Mesenchymal stem cell (in vitro differentiated cells and primary cell): ENCODE results near the gene TGFBR2.

Experiments
- DNase-seq: peaks from one replicate; pipeline ENCODE4 v3.0.0-alpha.2; 2013
- H2AFZ ChIP-seq: one replicate; pipeline ENCODE4 v1.6.1; 2013; ENCODE audit warnings: low read depth, mild to moderate bottlenecking, control low read depth, inconsistent platforms, low read length, moderate library complexity
- H2AK5ac ChIP-seq: 2 replicates; pipeline ENCODE4 v1.6.1; 2013; ENCODE audit warnings: low read length, moderate library complexity, mild to moderate bottlenecking, inconsistent platforms; ENCODE audit not compliant: severe bottlenecking
- H2BK120ac ChIP-seq: one replicate; pipeline ENCODE4 v1.6.1; 2013; ENCODE audit warnings: low read depth, mild to moderate bottlenecking, inconsistent platforms, low read length, moderate library complexity
- H2BK12ac ChIP-seq, 2 experiments: one replicate each; pipeline ENCODE4 v1.6.1; 2013; ENCODE audit warnings: inconsistent platforms in 2 of 2, low read length in 2 of 2, mild to moderate bottlenecking in 2 of 2, moderate library complexity in 2 of 2, control low read depth in 1 of 2
- H2BK15ac ChIP-seq: one replicate; pipeline ENCODE4 v1.6.1; 2013; ENCODE audit warnings: mild to moderate bottlenecking, low read depth, inconsistent platforms; ENCODE audit not compliant: poor library complexity, severe bottlenecking
- H2BK5ac ChIP-seq: 2 replicates; pipeline ENCODE4 v1.6.1; 2013; ENCODE audit warnings: low read depth, mild to moderate bottlenecking, low read length, control low read depth, inconsistent platforms; ENCODE audit not compliant: poor library complexity, severe bottlenecking
- H3K14ac ChIP-seq, 2 experiments: one replicate each; pipeline ENCODE4 v1.6.1; 2013; ENCODE audit warnings: inconsistent platforms in 2 of 2, low read length in 2 of 2, control low read depth in 1 of 2, mild to moderate bottlenecking in 1 of 2, moderate library complexity in 1 of 2
- H3K18ac ChIP-seq, 2 experiments: one replicate each; pipeline ENCODE4 v1.6.1; 2013; ENCODE audit warnings: inconsistent platforms in 2 of 2, low read length in 2 of 2, control low read depth in 1 of 2, low read depth in 1 of 2, mild to moderate bottlenecking in 1 of 2
- H3K23ac ChIP-seq, 2 experiments: one replicate each; pipeline ENCODE4 v1.6.1; 2013; ENCODE audit warnings: inconsistent platforms in 2 of 2, low read length in 2 of 2, mild to moderate bottlenecking in 2 of 2, moderate library complexity in 2 of 2, control low read depth in 1 of 2
- H3K27ac ChIP-seq: 2 replicates; pipeline ENCODE4 v1.5.1; 2013; ENCODE audit warnings: mild to moderate bottlenecking, moderate library complexity, low read length, control low read depth, inconsistent platforms; ENCODE audit not compliant: poor library complexity, severe bottlenecking
- H3K27me3 ChIP-seq, 2 experiments: 2 replicates each; pipeline versions ENCODE4 v1.6.1 to v1.7.0; 2013; ENCODE audit warnings: low read length in 2 of 2, mild to moderate bottlenecking in 2 of 2, moderate library complexity in 2 of 2, control low read depth in 1 of 2, inconsistent platforms in 1 of 2; ENCODE audit not compliant: control insufficient read depth in 1 of 2, insufficient read depth in 1 of 2
- H3K36me3 ChIP-seq, 2 experiments: 2 replicates each; pipeline versions ENCODE4 v1.6.1 to v1.7.0; 2013; ENCODE audit warnings: low read length in 2 of 2, control low read depth in 1 of 2, inconsistent platforms in 1 of 2, low read depth in 1 of 2, mild to moderate bottlenecking in 1 of 2; ENCODE audit not compliant: insufficient read depth in 2 of 2, control insufficient read depth in 1 of 2
- H3K4ac ChIP-seq, 2 experiments: one replicate each; pipeline ENCODE4 v1.6.1; 2013; ENCODE audit warnings: inconsistent platforms in 2 of 2, low read length in 2 of 2, mild to moderate bottlenecking in 2 of 2, moderate library complexity in 2 of 2, control low read depth in 1 of 2, low read depth in 1 of 2
- H3K4me1 ChIP-seq: 2 replicates; pipeline ENCODE4 v1.6.1; 2013; ENCODE audit warnings: low read depth, low read length, control low read depth; ENCODE audit not compliant: control insufficient read depth, insufficient read depth
- H3K4me2 ChIP-seq: 2 replicates; pipeline ENCODE4 v1.6.1; 2013; ENCODE audit warnings: low read length, mild to moderate bottlenecking, inconsistent platforms; ENCODE audit not compliant: poor library complexity, severe bottlenecking
- H3K4me3 ChIP-seq, 2 experiments: 2 replicates each; pipeline versions ENCODE4 v1.5.1 to v1.7.0; 2013; ENCODE audit warnings: low read length in 2 of 2, mild to moderate bottlenecking in 2 of 2, control low read depth in 1 of 2, low read depth in 1 of 2; ENCODE audit not compliant: insufficient read depth in 1 of 2
- H3K79me1 ChIP-seq: replicated peaks from 2 replicates; pipeline ENCODE4 v1.6.1; 2013; ENCODE audit warnings: mild to moderate bottlenecking, control low read depth, low read length, inconsistent platforms; ENCODE audit not compliant: poor library complexity, severe bottlenecking
- H3K9ac ChIP-seq: 2 replicates; pipeline ENCODE4 v1.7.0; 2013; ENCODE audit warnings: mild to moderate bottlenecking, low read length, moderate library complexity
- H3K9me3 ChIP-seq: 2 replicates; pipeline ENCODE4 v1.7.0; 2013; ENCODE audit warnings: mild to moderate bottlenecking, low read length; ENCODE audit not compliant: control insufficient read depth
- H4K8ac ChIP-seq: one replicate; pipeline ENCODE4 v1.6.1; 2013; ENCODE audit warnings: inconsistent platforms, mild to moderate bottlenecking, low read length, moderate library complexity
- H4K91ac ChIP-seq: one replicate; pipeline ENCODE4 v1.6.1; 2013; ENCODE audit warnings: mild to moderate bottlenecking, low read length, inconsistent platforms
- WGBS: methylation state at CpG from one replicate; pipeline ENCODE4 v1.1.7; 2013; ENCODE audit warnings: mixed read lengths; 5-methylcytosine and 5-hydroxymethylcytosine counted together

The TGFBR2 gene

GRCh38 chr3:30663533-30664241, 57.3 kb downstream of the TGFBR2 start:
- H2BK15ac ChIP-seq, result no peak overlapping the region
- H3K4me3 ChIP-seq, result no peak overlapping the region
- H3K4ac ChIP-seq, result no peak overlapping the region
- H3K36me3 ChIP-seq, result peaks cover 0 to 85% of the 10 kb centered on the region in 2 experiments
- H3K18ac ChIP-seq, result no peak overlapping the region
- no peak overlapping the region for H3K4me2 ChIP-seq
- no peak overlapping the region for H3K14ac ChIP-seq
- peaks cover 10% of the 10 kb centered on the region for H3K79me1 ChIP-seq
- no peak overlapping the region for H3K9ac ChIP-seq
- H3K27me3 ChIP-seq, result no peaks in the 10 kb centered on the region
- H3K4me1 ChIP-seq, result peaks cover 7% of the 10 kb centered on the region
- WGBS, result 90% methylated on average over 3 of the region's 4 CpGs
- no peak overlapping the region for H2AK5ac ChIP-seq
- H3K27ac ChIP-seq, result peak overlapping the region; percentile 8
- no peak overlapping the region for H2AFZ ChIP-seq
- H2BK120ac ChIP-seq, result no peak overlapping the region
- H2BK12ac ChIP-seq, result no peak overlapping the region
- no peaks in the 10 kb centered on the region for H3K9me3 ChIP-seq
- no peak overlapping the region for H4K8ac ChIP-seq
- no peak overlapping the region for H2BK5ac ChIP-seq
- no peak overlapping the region for H4K91ac ChIP-seq
- H3K23ac ChIP-seq, result no peak overlapping the region
- no peak for DNase-seq

- H2AFZ ChIP-seq, result no peak overlapping the region
- no peak overlapping the region for H3K4me2 ChIP-seq
- H3K4ac ChIP-seq, result no peak overlapping the region
- H4K91ac ChIP-seq, result no peak overlapping the region
- WGBS, result 91% methylated on average over 7 of the region's 8 CpGs
- H2BK12ac ChIP-seq, result no peak overlapping the region
- no peak overlapping the region for H3K9ac ChIP-seq
- H2AK5ac ChIP-seq, result no peak overlapping the region
- H3K27me3 ChIP-seq, result no peaks in the 10 kb centered on the region
- H3K9me3 ChIP-seq, result no peaks in the 10 kb centered on the region
- no peak overlapping the region for H2BK120ac ChIP-seq
- no peak overlapping the region for H2BK15ac ChIP-seq
- no peak overlapping the region for H3K27ac ChIP-seq
- peaks cover 7% of the 10 kb centered on the region for H3K4me1 ChIP-seq
- peaks cover 0 to 92% of the 10 kb centered on the region in 2 experiments for H3K36me3 ChIP-seq
- H2BK5ac ChIP-seq, result no peak overlapping the region
- H3K14ac ChIP-seq, result no peak overlapping the region
- H3K18ac ChIP-seq, result no peak overlapping the region
- no peak overlapping the region for H3K23ac ChIP-seq
- no peak overlapping the region for H4K8ac ChIP-seq
- DNase-seq, result no peak
- H3K4me3 ChIP-seq, result no peak overlapping the region
- H3K79me1 ChIP-seq, result peaks cover 11% of the 10 kb centered on the region
These were observed 58.1 kb downstream of the TGFBR2 start for GRCh38 chr3:30664459-30664858.

DNA sequence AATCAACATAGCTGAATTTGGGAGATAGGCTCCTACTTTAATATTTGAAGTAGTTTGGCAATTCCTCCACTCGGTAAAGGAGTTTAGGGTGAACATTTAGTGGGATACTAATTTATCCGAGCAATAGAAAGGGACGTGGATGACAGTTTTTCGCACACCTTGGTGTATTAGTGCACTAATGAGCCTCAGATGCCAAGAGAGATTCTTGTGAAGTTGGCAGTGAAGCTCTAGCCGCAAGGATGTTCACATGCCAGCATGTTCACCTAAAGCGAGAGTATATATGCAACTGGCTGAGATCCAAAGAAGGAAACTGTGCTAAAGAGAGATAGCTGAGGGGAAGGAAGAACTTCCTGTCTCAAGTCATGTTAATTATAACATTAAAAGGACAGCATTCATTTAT, 58.5 kb downstream of the TGFBR2 start:
- H3K27me3 ChIP-seq, result no peaks in the 10 kb centered on the region
- no peak overlapping the region for H4K91ac ChIP-seq
- H3K4me1 ChIP-seq, result peaks cover 4% of the 10 kb centered on the region
- 94% methylated on average over 5 of the region's 6 CpGs for WGBS
- no peak overlapping the region for H2BK15ac ChIP-seq
- H2BK120ac ChIP-seq, result no peak overlapping the region
- no peak overlapping the region for H3K4me2 ChIP-seq
- H3K36me3 ChIP-seq, result peaks cover 0 to 93% of the 10 kb centered on the region in 2 experiments
- no peak overlapping the region for H3K27ac ChIP-seq
- H3K9ac ChIP-seq, result no peak overlapping the region
- no peak for DNase-seq
- H2BK12ac ChIP-seq, result no peak overlapping the region
- H3K79me1 ChIP-seq, result peaks cover 13% of the 10 kb centered on the region
- H2AFZ ChIP-seq, result no peak overlapping the region
- H3K4ac ChIP-seq, result peak overlapping the region in 1 of 2 experiments; percentile 29
- no peak overlapping the region for H3K18ac ChIP-seq
- H3K9me3 ChIP-seq, result no peaks in the 10 kb centered on the region
- no peak overlapping the region for H3K14ac ChIP-seq
- no peak overlapping the region for H2AK5ac ChIP-seq
- no peak overlapping the region for H2BK5ac ChIP-seq
- no peak overlapping the region for H3K23ac ChIP-seq
- no peak overlapping the region for H3K4me3 ChIP-seq
- no peak overlapping the region for H4K8ac ChIP-seq

- H3K4ac ChIP-seq, result no peak overlapping the region
- H3K18ac ChIP-seq, result no peak overlapping the region
- H3K4me1 ChIP-seq, result peaks cover 4% of the 10 kb centered on the region
- H3K14ac ChIP-seq, result no peak overlapping the region
- H2BK12ac ChIP-seq, result peak overlapping the region in 1 of 2 experiments; percentile 87
- H3K9me3 ChIP-seq, result no peaks in the 10 kb centered on the region
- H3K4me3 ChIP-seq, result no peak overlapping the region
- no peak overlapping the region for H3K4me2 ChIP-seq
- H3K36me3 ChIP-seq, result peaks cover 0 to 93% of the 10 kb centered on the region in 2 experiments
- H2BK120ac ChIP-seq, result no peak overlapping the region
- H4K91ac ChIP-seq, result no peak overlapping the region
- no peak overlapping the region for H2AK5ac ChIP-seq
- H2BK15ac ChIP-seq, result no peak overlapping the region
- no peaks in the 10 kb centered on the region for H3K27me3 ChIP-seq
- H2BK5ac ChIP-seq, result no peak overlapping the region
- no peak overlapping the region for H4K8ac ChIP-seq
- 98% methylated on average over 2 of the region's 2 CpGs for WGBS
- H3K79me1 ChIP-seq, result peaks cover 15% of the 10 kb centered on the region
- H3K23ac ChIP-seq, result no peak overlapping the region
- H3K27ac ChIP-seq, result no peak overlapping the region
- DNase-seq, result no peak
- H2AFZ ChIP-seq, result no peak overlapping the region
- H3K9ac ChIP-seq, result no peak overlapping the region
These were observed 59.1 kb downstream of the TGFBR2 start for GRCh38 chr3:30665539-30665938.
